Measurements from ENCODE around the gene CNIH2.
"Not testable (repeated sequence)": the region's sequence is repeated elsewhere in the genome, so short reads cannot be mapped to it uniquely, and the experiment has no call there.

DNA sequence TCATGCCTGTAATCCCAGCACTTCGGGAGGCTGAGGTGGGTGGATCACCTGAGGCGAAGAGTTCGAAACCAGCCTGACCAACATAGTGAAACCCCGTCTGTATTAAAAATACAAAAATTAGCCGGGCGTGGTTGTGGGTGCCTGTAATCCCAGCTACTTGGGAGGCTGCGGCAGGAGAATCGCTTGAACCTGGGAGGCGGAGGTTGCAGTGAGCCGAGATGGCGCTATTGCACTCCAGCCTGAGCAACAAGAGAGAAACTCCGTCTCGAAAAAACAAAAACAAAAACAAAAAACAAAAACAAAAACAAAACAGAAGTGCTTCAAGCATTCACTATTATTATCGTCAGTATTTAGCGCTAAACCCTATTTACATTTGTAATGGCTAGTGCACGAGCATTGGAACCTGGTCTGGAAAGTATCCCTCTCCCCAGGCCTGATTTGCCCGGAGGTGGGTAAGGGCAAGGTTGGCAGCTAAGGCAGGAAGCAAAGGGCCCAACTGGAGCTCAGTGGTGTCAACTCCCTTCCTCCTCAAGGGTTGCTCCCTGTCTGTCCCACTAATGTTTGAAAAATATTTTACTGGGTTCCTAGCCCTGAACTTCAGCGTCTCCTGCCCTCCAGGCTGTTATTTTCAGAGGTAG lies 32.9 kb downstream of the CNIH2 start:
- TF ChIP-seq, protein P1, sequence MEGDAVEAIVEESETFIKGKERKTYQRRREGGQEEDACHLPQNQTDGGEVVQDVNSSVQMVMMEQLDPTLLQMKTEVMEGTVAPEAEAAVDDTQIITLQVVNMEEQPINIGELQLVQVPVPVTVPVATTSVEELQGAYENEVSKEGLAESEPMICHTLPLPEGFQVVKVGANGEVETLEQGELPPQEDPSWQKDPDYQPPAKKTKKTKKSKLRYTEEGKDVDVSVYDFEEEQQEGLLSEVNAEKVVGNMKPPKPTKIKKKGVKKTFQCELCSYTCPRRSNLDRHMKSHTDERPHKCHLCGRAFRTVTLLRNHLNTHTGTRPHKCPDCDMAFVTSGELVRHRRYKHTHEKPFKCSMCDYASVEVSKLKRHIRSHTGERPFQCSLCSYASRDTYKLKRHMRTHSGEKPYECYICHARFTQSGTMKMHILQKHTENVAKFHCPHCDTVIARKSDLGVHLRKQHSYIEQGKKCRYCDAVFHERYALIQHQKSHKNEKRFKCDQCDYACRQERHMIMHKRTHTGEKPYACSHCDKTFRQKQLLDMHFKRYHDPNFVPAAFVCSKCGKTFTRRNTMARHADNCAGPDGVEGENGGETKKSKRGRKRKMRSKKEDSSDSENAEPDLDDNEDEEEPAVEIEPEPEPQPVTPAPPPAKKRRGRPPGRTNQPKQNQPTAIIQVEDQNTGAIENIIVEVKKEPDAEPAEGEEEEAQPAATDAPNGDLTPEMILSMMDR (IDR thresholded peaks at IDR 0.05 in 2 of 3, conservative IDR thresholded peaks at IDR 0.05 in 1 of 3; ENCODE audit: borderline replicate concordance in 1 of 3, insufficient read depth in 1 of 3, low read depth in 2 of 3, low read length in 2 of 3), result not testable (repeated sequence)
- TF ChIP-seq ELF1 (IDR thresholded peaks at IDR 0.05; ENCODE audit: borderline replicate concordance, low read depth); EZH2 (IDR thresholded peaks at IDR 0.05); POLR2AphosphoS5 (IDR thresholded peaks at IDR 0.05; ENCODE audit: low read depth, low read length); EZH2phosphoT487 (IDR thresholded peaks at IDR 0.05; ENCODE audit: borderline replicate concordance); TCF7L2 (IDR thresholded peaks at IDR 0.05; ENCODE audit: borderline replicate concordance, extremely low read depth, insufficient read depth, insufficient read length); YY1 (IDR thresholded peaks at IDR 0.05; ENCODE audit: extremely low read depth, insufficient replicate concordance, low read depth, low read length); CEBPB (IDR thresholded peaks at IDR 0.05; ENCODE audit: low read depth); POLR2A (IDR thresholded peaks at IDR 0.05; ENCODE audit: borderline replicate concordance, extremely low read depth, insufficient read depth, insufficient read length); EGR1 (IDR thresholded peaks at IDR 0.05; ENCODE audit: low read depth); SIN3A (IDR thresholded peaks at IDR 0.05; ENCODE audit: low read depth): not testable (repeated sequence)
- TF ChIP-seq, protein P2, sequence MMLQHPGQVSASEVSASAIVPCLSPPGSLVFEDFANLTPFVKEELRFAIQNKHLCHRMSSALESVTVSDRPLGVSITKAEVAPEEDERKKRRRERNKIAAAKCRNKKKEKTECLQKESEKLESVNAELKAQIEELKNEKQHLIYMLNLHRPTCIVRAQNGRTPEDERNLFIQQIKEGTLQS (IDR thresholded peaks at IDR 0.05), result not testable (repeated sequence)
- TF ChIP-seq, protein P3, sequence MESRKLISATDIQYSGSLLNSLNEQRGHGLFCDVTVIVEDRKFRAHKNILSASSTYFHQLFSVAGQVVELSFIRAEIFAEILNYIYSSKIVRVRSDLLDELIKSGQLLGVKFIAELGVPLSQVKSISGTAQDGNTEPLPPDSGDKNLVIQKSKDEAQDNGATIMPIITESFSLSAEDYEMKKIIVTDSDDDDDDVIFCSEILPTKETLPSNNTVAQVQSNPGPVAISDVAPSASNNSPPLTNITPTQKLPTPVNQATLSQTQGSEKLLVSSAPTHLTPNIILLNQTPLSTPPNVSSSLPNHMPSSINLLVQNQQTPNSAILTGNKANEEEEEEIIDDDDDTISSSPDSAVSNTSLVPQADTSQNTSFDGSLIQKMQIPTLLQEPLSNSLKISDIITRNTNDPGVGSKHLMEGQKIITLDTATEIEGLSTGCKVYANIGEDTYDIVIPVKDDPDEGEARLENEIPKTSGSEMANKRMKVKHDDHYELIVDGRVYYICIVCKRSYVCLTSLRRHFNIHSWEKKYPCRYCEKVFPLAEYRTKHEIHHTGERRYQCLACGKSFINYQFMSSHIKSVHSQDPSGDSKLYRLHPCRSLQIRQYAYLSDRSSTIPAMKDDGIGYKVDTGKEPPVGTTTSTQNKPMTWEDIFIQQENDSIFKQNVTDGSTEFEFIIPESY (IDR thresholded peaks at IDR 0.05; ENCODE audit: extremely low read depth, insufficient replicate concordance, low read length), result not testable (repeated sequence)

All from HCT116 (cell line).